IPS-20b (cell line): ENCODE measurements around the gene SLC10A7.

Experiments used
- H3K27ac ChIP-seq: one replicate; pipeline ENCODE4 v1.5.1; 2013; ENCODE audit warnings: low read length
- H3K27me3 ChIP-seq: 2 replicates; pipeline ENCODE4 v1.6.1; 2013; ENCODE audit warnings: mild to moderate bottlenecking, low read length, inconsistent platforms; ENCODE audit not compliant: insufficient read depth
- H3K36me3 ChIP-seq: 2 replicates; pipeline ENCODE4 v1.6.1; 2013; ENCODE audit warnings: low read depth, mild to moderate bottlenecking, inconsistent platforms, low read length, moderate library complexity; ENCODE audit not compliant: insufficient read depth
- H3K4me1 ChIP-seq: 2 replicates; pipeline ENCODE4 v1.6.1; 2013; ENCODE audit warnings: mild to moderate bottlenecking, control low read depth, inconsistent platforms, low read length, moderate library complexity; ENCODE audit not compliant: insufficient read depth
- H3K4me3 ChIP-seq: 2 replicates; pipeline ENCODE4 v1.5.1; 2013; ENCODE audit warnings: mild to moderate bottlenecking, low read length, inconsistent platforms
- H3K9ac ChIP-seq: 2 replicates; pipeline ENCODE4 v1.6.1; 2013; ENCODE audit warnings: low read depth, mild to moderate bottlenecking, inconsistent platforms, low read length, moderate library complexity
- H3K9me3 ChIP-seq: 2 replicates; pipeline ENCODE4 v1.6.1; 2013; ENCODE audit warnings: mild to moderate bottlenecking, low read depth, low read length, inconsistent platforms; ENCODE audit not compliant: insufficient read depth

Gene SLC10A7

GRCh38 chr4:146292508-146292907 is 229.2 kb downstream of the SLC10A7 start:
- Histone ChIP-seq H3K27me3 (no peaks in the 10 kb centered on the region), H3K36me3 (no peaks in the 10 kb centered on the region), H3K4me1 (no peaks in the 10 kb centered on the region), H3K9ac (no peak overlapping the region), H3K4me3 (no peak overlapping the region), H3K27ac (no peak overlapping the region), H3K9me3 (no peaks in the 10 kb centered on the region)

GRCh38 chr4:146291313-146291712 is 230.4 kb downstream of the SLC10A7 start:
- Histone ChIP-seq H3K27ac (no peak overlapping the region), H3K9me3 (no peaks in the 10 kb centered on the region), H3K4me3 (no peak overlapping the region), H3K4me1 (no peaks in the 10 kb centered on the region), H3K9ac (no peak overlapping the region), H3K27me3 (no peaks in the 10 kb centered on the region), H3K36me3 (no peaks in the 10 kb centered on the region)

DNA sequence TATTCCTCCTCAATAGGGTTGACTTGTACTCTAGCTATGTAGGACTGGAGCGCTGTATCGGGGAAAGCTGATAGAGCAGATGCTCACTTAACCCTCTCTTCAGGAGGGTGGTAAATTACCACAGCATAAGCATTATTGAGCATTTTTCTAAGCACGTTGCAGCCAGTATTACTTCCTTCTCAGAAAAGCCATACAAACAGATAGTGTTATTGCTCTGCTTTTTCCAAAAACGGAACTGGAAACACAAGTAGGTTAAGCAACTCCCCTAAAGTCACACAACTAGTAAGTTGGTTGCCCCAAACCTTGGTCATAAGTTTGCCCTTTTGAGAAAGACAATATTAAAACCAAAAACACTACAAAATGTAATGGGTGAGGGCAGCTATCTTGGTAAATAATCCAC is 233.5 kb downstream of the SLC10A7 start:
- Histone ChIP-seq H3K9ac (no peak overlapping the region), H3K36me3 (no peaks in the 10 kb centered on the region), H3K9me3 (no peaks in the 10 kb centered on the region), H3K4me3 (no peak overlapping the region), H3K4me1 (no peaks in the 10 kb centered on the region), H3K27me3 (no peaks in the 10 kb centered on the region), H3K27ac (no peak overlapping the region)

- H3K4me1 ChIP-seq = no peaks in the 10 kb centered on the region
- H3K27ac ChIP-seq = no peak overlapping the region
- no peaks in the 10 kb centered on the region for H3K27me3 ChIP-seq
- no peaks in the 10 kb centered on the region for H3K9me3 ChIP-seq
- no peak overlapping the region for H3K4me3 ChIP-seq
- no peaks in the 10 kb centered on the region for H3K36me3 ChIP-seq
- H3K9ac ChIP-seq = no peak overlapping the region
These were observed 236.7 kb downstream of the SLC10A7 start for GRCh38 chr4:146285037-146285436.

DNA sequence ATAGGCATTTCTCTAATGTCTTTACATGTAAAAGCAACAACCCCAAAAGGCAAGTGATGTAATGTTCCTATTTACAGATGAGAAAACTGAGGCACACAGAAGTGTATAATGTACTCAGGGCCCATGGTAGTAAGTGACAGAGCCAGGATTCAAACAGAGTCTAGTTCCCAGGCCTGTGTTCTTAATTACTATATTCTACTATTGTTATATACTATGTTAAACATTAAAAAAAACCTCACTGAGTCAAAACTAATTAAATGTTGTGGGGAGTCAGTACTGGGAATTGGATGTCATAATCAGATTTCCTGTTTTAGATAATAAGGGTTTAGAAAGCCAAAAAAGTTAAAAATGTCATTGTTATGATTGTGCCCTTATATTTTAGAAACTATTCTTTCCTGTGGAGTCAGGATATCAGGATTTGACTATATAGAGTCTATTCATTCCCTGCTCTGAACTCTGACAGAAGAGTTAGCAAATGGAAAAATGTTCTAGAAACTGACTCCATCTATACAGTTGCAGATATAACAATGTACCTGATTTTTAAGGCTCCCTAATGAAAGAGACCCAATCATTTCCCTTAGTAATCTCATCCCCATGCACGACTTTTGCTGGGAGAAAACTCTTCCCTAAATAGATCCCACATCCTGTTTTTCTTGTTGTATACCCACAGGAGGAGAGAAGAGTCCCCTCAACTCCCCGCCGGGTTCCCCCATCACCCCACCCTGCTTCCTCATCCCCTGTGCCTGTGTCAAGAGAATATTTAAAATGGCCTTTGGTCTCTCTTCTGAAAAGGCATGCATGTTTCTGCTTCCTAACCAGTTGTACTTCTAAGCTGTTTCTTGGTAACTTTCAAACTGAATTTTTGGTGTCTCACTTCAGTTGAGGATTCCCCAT is 237.7 kb downstream of the SLC10A7 start:
- no peaks in the 10 kb centered on the region for H3K36me3 ChIP-seq
- H3K27ac ChIP-seq = no peak overlapping the region
- H3K4me3 ChIP-seq = no peak overlapping the region
- no peaks in the 10 kb centered on the region for H3K9me3 ChIP-seq
- no peaks in the 10 kb centered on the region for H3K27me3 ChIP-seq
- no peak overlapping the region for H3K9ac ChIP-seq
- H3K4me1 ChIP-seq = no peaks in the 10 kb centered on the region

DNA sequence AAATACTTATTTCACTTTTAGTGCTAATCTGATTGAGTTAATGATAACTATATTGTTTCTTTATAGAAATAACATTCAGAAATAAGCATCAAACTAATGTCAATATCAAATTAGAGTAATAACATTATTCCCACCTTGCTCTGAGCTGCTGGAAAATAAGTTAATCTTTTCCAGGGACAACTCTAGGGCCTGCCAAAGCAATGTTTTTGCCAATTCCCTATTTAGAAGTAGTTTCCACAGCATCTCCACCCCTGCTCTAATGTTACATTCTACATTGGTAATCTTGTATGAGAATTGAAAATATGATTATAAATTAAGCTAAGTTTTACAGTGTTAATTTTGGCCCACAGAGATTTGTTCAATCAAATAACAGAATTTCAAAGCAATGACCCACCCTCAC is 239.1 kb downstream of the SLC10A7 start:
- Histone ChIP-seq H3K9me3 (no peaks in the 10 kb centered on the region), H3K4me1 (no peaks in the 10 kb centered on the region), H3K27me3 (no peaks in the 10 kb centered on the region), H3K4me3 (no peak overlapping the region), H3K27ac (no peak overlapping the region), H3K36me3 (no peaks in the 10 kb centered on the region), H3K9ac (no peak overlapping the region)

GRCh38 chr4:146278986-146279385 is 242.8 kb downstream of the SLC10A7 start:
- Histone ChIP-seq H3K27ac (no peak overlapping the region), H3K9me3 (no peaks in the 10 kb centered on the region), H3K4me1 (no peaks in the 10 kb centered on the region), H3K27me3 (no peaks in the 10 kb centered on the region), H3K9ac (no peak overlapping the region), H3K36me3 (no peaks in the 10 kb centered on the region), H3K4me3 (no peak overlapping the region)

GRCh38 chr4:146275370-146275769 is 246.4 kb downstream of the SLC10A7 start:
- Histone ChIP-seq H3K27me3 (no peaks in the 10 kb centered on the region), H3K9ac (no peak overlapping the region), H3K9me3 (no peaks in the 10 kb centered on the region), H3K4me3 (no peak overlapping the region), H3K27ac (no peak overlapping the region), H3K4me1 (no peaks in the 10 kb centered on the region), H3K36me3 (no peaks in the 10 kb centered on the region)

DNA sequence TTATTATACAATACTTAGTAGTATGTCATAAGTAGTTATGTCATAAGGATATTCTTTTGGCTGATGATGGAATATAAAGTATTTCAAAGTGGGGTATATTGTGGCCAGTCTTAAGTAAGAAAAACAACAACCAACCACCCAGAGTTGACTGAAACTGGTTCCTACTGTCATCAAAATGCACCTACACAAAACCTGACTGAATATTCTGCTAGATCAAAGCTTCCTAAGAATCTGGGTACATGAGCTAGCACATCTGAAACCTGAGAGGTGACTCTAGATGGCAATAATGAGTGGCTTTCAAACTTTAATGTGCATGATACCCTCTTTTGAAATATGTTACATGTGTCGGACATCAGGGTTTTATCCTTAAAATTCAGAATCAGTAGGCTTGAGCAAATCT is 247.0 kb downstream of the SLC10A7 start:
- Histone ChIP-seq H3K27me3 (no peaks in the 10 kb centered on the region), H3K4me3 (no peak overlapping the region), H3K4me1 (no peaks in the 10 kb centered on the region), H3K9ac (no peak overlapping the region), H3K9me3 (no peaks in the 10 kb centered on the region), H3K27ac (no peak overlapping the region), H3K36me3 (no peaks in the 10 kb centered on the region)

GRCh38 chr4:146273204-146273901 is 248.4 kb downstream of the SLC10A7 start:
- H3K27me3 ChIP-seq = no peaks in the 10 kb centered on the region
- H3K9me3 ChIP-seq = no peaks in the 10 kb centered on the region
- H3K4me1 ChIP-seq = no peaks in the 10 kb centered on the region
- no peaks in the 10 kb centered on the region for H3K36me3 ChIP-seq
- H3K27ac ChIP-seq = no peak overlapping the region
- H3K9ac ChIP-seq = no peak overlapping the region
- no peak overlapping the region for H3K4me3 ChIP-seq

- no peak overlapping the region for H3K27ac ChIP-seq
These were observed 250.3 kb downstream of the SLC10A7 start for GRCh38 chr4:146271466-146271865.

GRCh38 chr4:146269228-146269653 is 252.5 kb downstream of the SLC10A7 start:
- Histone ChIP-seq H3K9me3 (no peaks in the 10 kb centered on the region), H3K4me1 (peaks cover 9% of the 10 kb centered on the region), H3K36me3 (no peaks in the 10 kb centered on the region), H3K27me3 (no peaks in the 10 kb centered on the region), H3K9ac (no peak overlapping the region), H3K27ac (no peak overlapping the region), H3K4me3 (no peak overlapping the region)

More at GRCh38 chr4:146271466-146271865, 250.3 kb downstream of the SLC10A7 start:
- peaks cover under 1% of the 10 kb centered on the region for H3K4me1 ChIP-seq
- H3K4me3 ChIP-seq = no peak overlapping the region
- no peaks in the 10 kb centered on the region for H3K36me3 ChIP-seq
- H3K27me3 ChIP-seq = no peaks in the 10 kb centered on the region
- no peaks in the 10 kb centered on the region for H3K9me3 ChIP-seq
- no peak overlapping the region for H3K9ac ChIP-seq
